Astrocyte of the spinal cord (primary cell): ENCODE measurements around the gene ASTN2.
A peak's percentile ranks its signal among the peaks of the same experiment; 100 is the strongest.

Experiments used
- DNase-seq: peaks from one replicate; pipeline ENCODE4 v3.0.0; 2011; ENCODE audit warnings: low read depth, low spot score
- H3K4me3 ChIP-seq: 2 replicates; pipeline ENCODE4 v1.5.1; 2011; ENCODE audit warnings: low read depth, mild to moderate bottlenecking, low read length, moderate library complexity
- in situ Hi-C: cut with HindIII; loops from 2 replicates; pipeline ENCODE4 v1.10.0; 2017; ENCODE audit warnings: low sequenced_read_pairs
- TF ChIP-seq, protein P1 (sequence below): IDR thresholded peaks from 2 replicates; pipeline ENCODE4 v1.5.1; 2012; ENCODE audit warnings: low read depth, mild to moderate bottlenecking, low read length, inconsistent platforms

The ASTN2 gene

DNA sequence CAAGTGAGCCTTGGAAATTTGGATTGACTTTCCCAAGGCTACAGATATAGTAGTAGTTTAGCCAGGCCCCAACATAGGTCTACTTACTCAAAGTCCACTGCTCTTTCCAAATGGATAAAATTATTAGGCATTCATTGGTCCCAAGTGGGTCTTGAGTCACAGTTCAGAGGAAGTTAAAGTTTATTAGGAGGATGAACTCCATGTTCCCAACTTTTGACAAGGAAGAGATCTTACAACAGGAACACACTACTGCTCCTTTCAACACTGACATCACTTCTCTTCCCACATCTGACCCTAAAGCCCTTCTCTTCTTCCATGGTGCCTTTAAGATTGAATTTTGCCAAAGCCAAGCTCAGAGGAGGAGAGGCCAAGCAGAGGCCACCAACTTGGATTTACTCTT lies 962.2 kb downstream of the ASTN2 start:
- no peak overlapping the region for H3K4me3 ChIP-seq
- no peak for DNase-seq
- in situ Hi-C loops: no loop called here
- TF ChIP-seq, protein P1, sequence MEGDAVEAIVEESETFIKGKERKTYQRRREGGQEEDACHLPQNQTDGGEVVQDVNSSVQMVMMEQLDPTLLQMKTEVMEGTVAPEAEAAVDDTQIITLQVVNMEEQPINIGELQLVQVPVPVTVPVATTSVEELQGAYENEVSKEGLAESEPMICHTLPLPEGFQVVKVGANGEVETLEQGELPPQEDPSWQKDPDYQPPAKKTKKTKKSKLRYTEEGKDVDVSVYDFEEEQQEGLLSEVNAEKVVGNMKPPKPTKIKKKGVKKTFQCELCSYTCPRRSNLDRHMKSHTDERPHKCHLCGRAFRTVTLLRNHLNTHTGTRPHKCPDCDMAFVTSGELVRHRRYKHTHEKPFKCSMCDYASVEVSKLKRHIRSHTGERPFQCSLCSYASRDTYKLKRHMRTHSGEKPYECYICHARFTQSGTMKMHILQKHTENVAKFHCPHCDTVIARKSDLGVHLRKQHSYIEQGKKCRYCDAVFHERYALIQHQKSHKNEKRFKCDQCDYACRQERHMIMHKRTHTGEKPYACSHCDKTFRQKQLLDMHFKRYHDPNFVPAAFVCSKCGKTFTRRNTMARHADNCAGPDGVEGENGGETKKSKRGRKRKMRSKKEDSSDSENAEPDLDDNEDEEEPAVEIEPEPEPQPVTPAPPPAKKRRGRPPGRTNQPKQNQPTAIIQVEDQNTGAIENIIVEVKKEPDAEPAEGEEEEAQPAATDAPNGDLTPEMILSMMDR: no peak

DNA sequence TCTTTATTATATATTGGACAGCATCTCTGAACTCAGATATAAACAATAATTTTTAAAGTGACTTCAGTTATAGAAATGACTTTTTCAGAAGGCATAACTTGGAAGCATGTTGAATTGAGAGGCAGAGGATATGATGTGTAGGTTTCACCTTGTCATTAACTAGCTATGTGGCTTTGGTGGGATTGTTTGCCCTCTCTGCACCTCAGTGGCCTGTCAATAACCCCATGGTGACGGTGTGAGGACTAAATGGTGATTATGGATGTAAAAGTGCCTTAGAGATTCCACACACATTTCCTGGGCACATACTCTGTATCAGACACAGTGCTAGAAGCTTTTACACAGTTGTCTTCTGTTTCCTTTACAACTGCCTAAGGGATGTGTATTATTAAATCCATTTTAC lies 962.6 kb downstream of the ASTN2 start:
- in situ Hi-C loops: no loop called here
- DNase-seq: no peak
- H3K4me3 ChIP-seq: no peak overlapping the region
- TF ChIP-seq, protein P1: no peak

DNA sequence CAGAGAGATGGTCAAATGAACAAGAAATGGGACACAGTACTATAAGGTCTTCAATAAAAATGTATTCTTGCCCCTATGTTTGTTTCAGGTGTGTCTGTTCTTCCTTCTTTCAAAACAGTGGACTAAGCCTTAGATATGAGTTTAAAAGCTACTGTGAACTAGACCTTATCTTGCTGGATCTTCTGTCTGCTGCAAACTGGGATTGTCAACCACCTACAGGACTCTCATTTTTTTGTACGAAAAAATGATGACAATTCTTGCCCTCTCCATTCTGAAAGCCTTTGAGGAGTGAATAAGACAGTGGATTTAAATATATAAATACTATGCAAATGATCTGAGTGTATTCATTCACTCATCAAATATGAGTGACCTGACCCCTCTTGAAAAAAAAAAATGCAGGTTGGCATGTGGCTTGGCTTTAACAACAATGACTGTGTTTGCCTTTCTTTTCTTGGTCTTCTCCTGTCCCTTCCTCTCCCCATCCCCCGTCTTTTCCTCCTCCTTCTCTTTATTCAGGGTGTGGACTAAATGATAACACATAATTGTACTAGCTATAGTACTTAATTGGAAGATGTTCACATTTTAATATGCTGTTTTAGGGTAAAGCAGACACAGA lies 963.2 kb downstream of the ASTN2 start:
- no peak overlapping the region for H3K4me3 ChIP-seq
- in situ Hi-C loops: no loop called here
- TF ChIP-seq, protein P1: no peak
- no peak for DNase-seq

DNA sequence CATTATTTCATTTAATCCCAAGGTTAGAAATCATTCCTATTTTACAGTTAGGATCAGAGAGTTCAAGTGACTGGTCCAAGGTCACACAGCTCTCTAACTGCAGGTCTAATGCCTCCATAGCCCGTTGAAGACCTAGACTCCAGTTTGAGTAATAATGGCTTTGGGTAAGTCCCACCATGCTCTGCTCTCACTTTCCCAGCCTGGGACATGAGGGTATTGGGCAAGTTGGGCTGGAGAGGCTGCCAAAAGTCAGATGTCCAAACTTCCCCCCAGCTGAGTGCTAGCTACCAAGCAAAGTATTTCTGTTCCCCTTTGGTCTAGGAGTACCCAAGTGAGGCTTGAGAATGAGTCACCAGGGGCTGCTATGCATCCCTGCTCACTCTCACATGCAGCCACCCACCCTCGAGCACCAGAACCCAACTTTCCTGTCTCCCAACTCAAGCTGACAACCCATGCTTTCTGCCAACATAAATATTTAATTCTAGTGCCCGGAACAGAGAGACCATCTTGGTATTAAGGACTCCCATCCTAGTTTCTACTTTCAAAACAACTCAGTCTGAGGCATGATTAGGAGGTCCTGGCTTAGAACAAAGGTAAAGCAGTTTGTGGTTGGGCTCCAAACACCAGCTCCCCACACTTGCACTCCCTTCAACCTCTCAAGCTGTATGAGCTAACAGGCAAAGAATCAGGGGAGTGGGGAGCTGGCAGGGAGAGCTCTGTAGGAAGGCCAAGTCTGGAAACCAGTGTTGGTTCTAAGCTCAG lies 964.3 kb downstream of the ASTN2 start:
- TF ChIP-seq, protein P1: no peak
- H3K4me3 ChIP-seq: no peak overlapping the region
- DNase-seq: peak; percentile 87
- in situ Hi-C loops: no loop called here

DNA sequence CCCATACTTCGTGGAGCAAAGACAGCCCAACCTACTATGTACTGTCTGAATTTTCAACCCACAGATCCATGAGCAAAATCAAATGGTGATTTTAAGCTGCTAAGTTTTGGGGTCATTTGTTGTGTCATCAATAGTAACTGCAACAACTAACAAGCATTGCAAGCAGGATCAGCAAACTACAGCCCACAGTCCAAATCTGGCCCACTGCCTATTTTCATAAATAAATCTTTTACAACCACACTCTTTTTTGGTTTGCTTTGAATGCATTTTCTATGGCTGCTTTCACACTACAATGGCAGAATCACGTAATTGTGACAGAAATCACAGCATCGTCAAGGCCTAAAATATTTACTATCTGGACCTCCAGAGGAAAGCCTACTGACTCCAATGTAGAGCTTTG lies 964.9 kb downstream of the ASTN2 start:
- DNase-seq: no peak
- in situ Hi-C loops: no loop called here

DNA sequence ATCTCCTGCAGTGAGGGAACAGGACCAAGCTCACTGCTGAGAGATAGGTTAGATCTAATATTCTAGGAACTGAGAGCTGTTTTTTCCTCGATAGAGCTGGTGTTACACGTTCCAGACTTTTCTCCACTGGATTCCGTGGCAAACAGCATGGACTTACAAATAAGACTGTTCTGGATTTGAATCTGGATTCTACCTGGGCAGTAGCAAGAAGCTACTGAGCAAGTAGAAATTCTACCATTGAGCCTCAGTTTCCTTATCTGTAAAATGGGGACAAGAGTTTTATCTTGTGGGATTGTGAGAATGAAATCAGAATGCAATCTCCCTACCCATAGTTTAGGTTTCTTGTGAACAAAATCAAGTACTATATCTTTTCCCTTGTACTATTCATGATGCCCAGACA lies 966.4 kb downstream of the ASTN2 start:
- H3K4me3 ChIP-seq: no peak overlapping the region
- DNase-seq: no peak
- in situ Hi-C loops: no loop called here
- TF ChIP-seq, protein P1: no peak

More for the DNA sequence above, 964.9 kb downstream of the ASTN2 start:
- TF ChIP-seq, protein P1: no peak
- no peak overlapping the region for H3K4me3 ChIP-seq
